NCI-H526 treated with DMSO at 0.1 percent for 48 hours (cell line): Measurements from ENCODE around the gene INO80D.
"Not testable (repeated sequence)": the region's sequence is repeated elsewhere in the genome, so short reads cannot be mapped to it uniquely, and the experiment has no call there.

Source experiments
- DNase-seq: peaks from one replicate; lab custom pipeline; 2025; lab: John Stamatoyannopoulos, UW

INO80D gene

GRCh38 chr2:206083602-206084438 is 2.2 kb downstream of the INO80D start:
- DNase-seq, result peak; percentile 23

DNA sequence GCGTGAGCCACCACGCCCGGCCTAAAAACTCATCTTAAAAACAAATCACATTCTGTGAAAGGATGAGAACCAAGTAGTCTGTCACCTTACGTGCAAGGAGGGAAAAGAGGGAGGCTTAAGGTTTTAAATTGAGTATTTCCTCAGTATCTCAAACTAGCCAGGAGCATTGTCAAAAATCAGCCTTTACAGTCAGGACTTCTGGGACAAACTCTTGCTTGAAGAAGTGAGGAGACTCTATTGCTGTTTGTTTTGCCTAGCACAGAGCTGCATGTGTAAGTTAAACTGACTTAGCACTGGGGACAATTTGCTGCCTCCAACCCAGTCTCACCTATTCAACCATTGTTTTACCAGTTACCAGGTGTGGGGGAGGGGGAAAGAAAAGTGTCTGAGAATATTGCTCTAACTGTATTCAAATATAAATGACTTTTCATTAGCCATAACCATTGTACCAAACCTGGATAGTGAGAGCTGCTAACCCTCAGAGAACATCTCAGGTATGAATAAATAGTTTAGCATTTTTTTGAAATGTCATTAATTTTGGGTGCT is 3.6 kb downstream of the INO80D start:
- DNase-seq, result peak; percentile 32

DNA sequence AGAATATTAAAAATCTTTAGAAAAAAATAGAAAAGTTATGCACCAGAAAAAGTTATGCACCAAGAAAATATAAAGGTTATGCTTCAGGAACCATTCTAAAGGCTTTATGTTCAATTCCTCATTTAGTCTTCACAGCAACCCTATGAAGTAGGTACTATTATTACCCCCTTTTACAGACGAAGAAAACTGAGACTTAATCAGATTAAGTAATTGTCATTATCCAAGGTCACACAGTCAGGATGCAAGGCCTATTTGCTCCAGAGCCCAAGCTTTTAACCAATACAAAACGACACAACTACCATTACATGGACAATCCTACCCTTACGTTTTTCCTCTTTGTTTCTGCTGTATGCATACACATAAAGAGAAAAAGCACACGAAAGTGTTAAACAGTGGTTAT is 5.0 kb downstream of the INO80D start:
- no peak for DNase-seq

DNA sequence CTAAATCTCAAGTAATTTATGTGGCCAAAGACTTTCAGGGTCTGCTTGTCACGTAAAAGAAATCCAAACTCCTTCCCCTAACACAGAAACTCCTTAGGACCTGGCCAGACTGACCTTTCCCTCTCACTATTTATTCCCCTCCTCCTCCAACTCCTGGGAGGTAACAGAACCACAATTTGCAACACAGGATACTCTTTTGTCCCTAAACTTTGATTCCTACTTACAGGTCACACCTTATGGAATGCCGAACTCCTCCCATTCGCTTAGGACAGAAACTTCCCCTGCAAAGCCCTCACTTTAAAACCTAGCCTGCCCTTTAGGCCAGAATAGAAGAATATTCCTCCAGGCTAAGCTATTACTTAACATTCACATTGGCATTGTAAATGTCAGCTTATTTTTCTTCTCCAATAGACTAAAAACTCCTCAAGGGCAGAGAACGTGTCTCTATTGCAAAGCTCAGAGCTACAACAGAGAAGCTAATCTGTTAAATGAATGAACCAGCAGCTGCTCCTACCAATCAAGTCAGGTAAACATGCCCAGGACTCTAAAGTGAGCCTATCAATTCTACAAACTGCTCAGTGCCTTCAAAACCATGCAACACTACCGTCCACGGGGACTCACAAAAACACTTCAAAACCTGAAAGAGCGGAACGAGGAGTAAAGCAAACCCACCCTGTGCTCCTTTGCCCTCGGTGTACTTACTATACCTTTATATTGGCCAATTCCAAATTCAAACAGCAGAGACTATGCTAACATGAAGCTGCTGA is 6.1 kb downstream of the INO80D start:
- no peak for DNase-seq

GRCh38 chr2:206077879-206078278 is 8.1 kb downstream of the INO80D start:
- not testable (repeated sequence) for DNase-seq

GRCh38 chr2:206075113-206075512 is 10.9 kb downstream of the INO80D start:
- no peak for DNase-seq

DNA sequence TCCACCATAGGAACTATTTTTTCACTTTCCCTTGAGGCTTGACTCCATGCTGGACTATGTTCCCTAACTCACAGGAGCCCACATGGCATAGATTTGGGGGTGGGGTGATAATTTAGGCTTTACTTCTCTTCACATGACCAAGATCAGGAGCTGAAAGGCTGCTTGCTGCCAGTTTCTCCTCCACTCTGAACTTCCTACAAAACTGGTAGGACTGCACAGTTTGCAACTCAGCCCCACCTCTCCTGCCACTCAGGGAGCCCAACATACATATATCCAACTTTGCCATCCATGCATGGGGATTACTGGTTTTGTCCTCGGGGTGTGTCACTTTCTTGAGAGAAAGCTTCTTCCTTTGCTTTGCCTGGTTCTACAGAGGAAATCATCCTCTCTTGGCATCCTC is 14.2 kb downstream of the INO80D start:
- DNase-seq, result no peak

DNA sequence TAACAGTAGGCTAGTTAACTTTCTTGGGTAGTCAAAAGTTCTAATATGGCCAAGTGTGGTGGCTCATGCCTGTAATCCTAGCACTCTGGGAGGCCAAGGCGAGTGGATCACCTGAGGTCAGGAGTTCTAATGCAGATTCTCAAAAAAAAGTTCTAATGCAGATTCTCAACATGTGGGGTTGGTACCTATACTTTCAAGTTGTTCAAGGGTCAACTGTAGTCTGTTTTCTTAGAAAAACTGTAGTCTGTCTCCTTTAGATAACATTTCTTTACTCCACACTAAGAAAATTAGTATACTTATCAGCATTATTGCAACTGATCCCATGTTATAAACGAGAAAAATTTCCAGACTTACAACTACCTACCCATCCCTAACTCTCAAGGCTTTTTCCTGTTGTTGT is 16.6 kb downstream of the INO80D start:
- no peak for DNase-seq

DNA sequence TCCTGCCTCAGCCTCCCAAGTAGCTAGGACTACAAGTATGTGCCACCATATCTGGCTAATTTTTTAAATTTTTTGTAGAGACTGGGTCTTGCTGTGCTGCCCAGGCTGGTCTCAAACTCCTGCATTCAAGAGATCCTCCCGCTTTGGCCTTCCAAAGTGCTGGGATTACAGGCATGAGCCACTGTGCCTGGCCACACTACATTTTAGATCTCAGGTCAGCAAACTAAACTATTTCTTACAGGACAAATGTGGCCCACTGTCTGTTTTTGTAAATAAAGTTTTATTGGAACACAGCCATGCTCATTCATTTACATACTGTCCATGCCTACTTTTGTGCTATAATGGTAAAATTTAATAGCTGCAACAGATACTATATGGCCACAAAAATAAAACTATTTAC is 17.8 kb downstream of the INO80D start:
- no peak for DNase-seq

- no peak for DNase-seq
Measured at GRCh38 chr2:206064077-206064476, 21.9 kb downstream of the INO80D start.

DNA sequence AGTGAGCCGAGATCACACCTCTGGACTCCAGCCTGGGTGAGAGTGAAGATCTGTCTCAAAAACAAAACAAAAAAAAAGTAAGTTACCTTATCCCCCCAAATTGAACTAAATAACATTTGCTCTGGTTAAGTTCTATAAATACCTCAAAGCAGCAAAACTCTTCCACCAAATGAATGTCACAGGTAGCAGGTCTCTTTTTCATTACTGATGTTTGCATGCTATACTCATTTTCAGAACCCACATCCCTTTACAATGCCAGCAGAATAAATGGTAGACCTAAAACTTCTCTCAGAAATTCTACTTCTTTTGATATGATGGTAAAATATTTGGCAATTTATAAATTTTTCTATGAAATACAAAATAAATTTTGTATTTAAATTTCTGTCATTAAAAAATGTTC is 22.3 kb downstream of the INO80D start:
- DNase-seq, result no peak

DNA sequence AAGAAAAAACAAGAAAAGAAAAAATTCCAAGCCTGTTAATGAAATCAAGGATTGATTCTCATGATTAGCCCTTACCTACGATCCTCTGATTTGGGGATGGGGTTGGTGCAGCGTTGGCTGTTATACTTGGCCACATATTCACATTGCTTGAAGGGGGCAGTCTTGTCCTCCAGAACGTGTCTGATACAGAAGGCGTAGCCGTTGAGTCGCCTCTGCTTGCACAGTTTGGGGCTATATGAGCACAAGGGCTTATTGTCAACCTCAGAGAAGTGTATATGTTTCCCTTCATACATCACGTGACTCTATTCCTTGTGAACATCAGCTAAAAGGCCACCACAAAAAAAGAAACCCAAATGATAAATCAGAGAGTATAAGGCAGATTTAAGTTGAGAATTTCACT is 23.2 kb downstream of the INO80D start:
- DNase-seq, result no peak

DNA sequence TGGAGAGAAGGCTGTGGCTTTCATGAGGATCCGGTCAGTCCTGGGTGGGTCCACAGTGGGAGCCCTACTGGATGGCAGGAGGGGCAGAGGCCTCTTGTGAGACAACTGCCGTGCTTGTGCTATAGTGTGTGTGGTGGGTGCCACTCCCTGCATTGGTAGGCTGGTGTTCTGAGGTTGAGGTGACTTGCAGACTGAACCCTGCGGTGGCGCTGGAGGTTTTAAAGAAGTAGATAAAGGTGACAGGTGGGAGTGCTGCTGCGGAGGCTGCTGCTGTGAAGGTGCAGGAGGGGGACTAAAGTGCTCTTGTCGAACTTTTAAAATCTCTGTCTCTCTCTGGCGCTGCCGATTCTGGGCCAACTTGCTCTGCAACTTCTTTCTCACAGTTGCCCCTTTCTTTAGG is 29.7 kb downstream of the INO80D start:
- no peak for DNase-seq

GRCh38 chr2:206054952-206055351 is 31.0 kb downstream of the INO80D start:
- peak; percentile 36 for DNase-seq

DNA sequence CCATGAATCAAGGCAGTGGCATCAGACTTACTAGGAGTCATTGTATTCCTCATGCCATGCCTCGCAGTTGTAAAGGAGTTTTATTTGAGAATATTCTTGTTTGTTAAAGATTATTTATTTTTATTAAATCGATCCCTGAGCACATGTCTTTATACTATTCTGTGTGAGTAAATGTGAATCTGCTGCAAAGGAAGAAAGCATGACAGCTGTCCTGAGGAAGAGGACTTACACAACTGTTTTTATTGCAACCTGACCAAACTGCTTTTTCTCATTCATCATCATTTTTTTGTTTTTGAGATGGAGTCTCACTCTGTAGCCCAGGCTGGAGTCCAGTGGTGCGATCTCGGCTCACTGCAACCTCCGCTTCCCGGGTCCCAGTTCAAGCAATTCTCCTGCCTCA is 34.1 kb downstream of the INO80D start:
- DNase-seq, result no peak

- no peak for DNase-seq
Measured at GRCh38 chr2:206049392-206049791, 36.6 kb downstream of the INO80D start.

GRCh38 chr2:206045251-206045650 is 40.7 kb downstream of the INO80D start:
- no peak for DNase-seq

DNA sequence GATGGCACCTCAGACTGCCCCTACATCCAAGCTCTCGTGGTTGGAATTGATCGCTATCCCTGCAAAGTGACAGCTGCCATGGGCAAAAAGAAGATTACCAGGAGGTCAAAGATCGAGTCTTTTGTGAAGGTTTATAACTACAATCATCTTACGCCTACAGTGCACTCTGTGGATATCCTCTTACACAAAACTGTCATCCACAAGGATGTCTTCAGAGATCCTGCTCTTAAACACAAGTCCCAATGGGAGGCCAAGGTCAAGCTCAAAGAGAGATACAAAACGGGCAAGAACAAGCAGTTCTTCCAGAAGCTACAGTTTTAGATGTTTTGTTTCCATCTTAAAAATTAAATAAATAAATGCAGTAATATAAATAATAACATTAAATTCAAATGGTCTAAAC is 45.4 kb downstream of the INO80D start:
- DNase-seq, result no peak

GRCh38 chr2:206035393-206035792 is 50.6 kb downstream of the INO80D start:
- DNase-seq, result not testable (repeated sequence)

GRCh38 chr2:206033452-206033851 is 52.5 kb downstream of the INO80D start:
- not testable (repeated sequence) for DNase-seq

DNA sequence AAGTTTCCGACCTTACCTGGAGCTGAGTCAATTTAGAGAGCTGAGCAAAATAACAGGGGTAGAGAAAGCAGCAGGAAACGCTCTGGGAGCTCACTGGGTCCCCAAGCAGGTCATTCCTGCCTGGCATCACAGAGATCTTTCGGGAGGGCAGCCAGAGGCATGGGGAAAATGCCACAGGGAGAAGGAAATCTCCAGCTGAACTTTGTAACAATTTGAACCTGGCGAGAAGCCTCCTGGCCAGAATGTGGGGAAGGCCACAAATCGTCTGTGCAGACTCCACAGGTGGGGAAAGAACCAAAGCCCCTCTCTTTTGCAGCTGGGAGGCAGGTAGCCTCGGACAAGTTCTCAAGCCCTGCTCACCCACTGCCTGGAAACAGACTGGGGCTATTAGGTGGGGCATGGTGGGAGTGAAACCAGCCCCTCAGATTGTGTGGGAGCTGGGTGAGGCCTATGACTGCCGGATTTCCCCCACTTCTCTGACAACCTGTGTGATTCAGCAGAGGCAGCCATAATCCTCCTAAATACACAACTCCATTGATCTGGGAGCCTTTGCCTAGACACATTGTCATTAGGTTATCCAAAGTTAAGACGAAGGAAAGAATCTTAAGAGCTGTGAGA is 53.9 kb downstream of the INO80D start:
- DNase-seq, result no peak

DNA sequence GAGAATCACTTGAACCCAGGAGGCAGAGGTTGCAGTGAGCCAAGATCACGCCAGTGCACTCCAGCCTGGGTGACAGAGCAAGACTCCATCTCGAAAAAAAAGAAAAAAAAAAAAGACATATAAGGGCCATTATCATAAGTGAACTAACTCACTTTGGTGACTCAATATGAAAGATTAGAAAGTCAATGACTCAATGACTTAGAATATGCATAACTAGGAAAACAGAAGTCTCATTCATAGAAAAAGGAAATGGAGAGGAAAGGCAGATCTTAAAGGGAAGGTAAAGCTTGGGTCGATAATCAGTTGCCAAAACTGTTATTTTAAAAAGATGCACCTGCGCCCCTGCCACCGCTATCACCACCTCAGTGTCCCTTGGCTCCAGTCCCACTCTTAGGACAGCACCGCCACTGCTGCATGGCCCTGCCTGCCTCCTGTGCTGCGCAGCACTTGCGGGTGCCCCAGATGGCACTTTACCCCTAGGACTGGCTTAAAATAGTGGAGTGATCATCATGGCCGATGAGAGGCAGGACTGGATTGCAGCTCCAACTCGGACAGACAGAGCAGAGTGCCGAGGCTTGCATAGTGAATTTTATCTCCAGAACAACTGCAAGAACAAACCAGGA is 54.7 kb downstream of the INO80D start:
- no peak for DNase-seq
